Activated CD4-positive, alpha-beta T cell treated with anti-CD3 and anti-CD28 coated beads, Interleukin-2, Interleukin-6, amounts not matched to agents 100 ng/mL and 50 ng/mL, durations not matched to agents 16 hours and 8 hours (primary cell): Measurements from ENCODE around the gene NEMP2.
"Not testable (repeated sequence)": the region's sequence is repeated elsewhere in the genome, so short reads cannot be mapped to it uniquely, and the experiment has no call there.

Experiments used
- DNase-seq: peaks from one replicate; pipeline ENCODE4 v3.0.0-alpha.2; 2020

NEMP2 gene

GRCh38 chr2:190488516-190489233 lies 45.8 kb downstream of the NEMP2 start:
- no peak for DNase-seq

DNA sequence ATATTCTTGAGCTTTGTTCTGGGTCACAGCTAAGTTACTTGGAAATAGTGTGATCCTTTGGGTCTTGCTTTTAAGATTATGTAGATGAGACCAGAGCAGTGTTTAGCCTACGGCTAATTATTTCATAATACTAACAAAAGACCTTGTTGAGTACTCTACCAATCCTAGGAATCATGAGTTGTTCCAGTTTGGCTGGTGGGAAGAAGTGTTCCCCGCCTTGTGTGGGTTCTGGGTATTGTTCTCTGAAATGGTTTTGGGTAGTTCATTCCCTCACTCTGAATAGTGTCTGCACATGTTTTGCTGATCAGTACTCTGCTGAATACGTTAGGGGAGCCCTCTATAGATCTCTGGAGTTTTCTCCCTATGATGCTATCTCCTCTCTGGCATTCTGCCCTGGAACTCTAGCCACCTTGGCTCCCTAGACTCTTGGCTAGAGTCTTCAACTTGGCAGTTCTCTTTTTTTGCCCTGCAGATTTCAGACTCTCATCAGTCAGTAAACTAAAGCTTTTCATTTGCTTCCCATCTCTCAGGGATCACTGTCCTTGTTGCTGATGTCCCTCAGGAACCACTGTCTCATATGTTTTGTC lies 48.4 kb downstream of the NEMP2 start:
- no peak for DNase-seq

- DNase-seq, result no peak
Observed at GRCh38 chr2:190482451-190482850, 52.1 kb downstream of the NEMP2 start.

- DNase-seq, result no peak
Observed at GRCh38 chr2:190481339-190481738, 53.2 kb downstream of the NEMP2 start.

GRCh38 chr2:190478572-190479195 lies 55.8 kb downstream of the NEMP2 start:
- no peak for DNase-seq

DNA sequence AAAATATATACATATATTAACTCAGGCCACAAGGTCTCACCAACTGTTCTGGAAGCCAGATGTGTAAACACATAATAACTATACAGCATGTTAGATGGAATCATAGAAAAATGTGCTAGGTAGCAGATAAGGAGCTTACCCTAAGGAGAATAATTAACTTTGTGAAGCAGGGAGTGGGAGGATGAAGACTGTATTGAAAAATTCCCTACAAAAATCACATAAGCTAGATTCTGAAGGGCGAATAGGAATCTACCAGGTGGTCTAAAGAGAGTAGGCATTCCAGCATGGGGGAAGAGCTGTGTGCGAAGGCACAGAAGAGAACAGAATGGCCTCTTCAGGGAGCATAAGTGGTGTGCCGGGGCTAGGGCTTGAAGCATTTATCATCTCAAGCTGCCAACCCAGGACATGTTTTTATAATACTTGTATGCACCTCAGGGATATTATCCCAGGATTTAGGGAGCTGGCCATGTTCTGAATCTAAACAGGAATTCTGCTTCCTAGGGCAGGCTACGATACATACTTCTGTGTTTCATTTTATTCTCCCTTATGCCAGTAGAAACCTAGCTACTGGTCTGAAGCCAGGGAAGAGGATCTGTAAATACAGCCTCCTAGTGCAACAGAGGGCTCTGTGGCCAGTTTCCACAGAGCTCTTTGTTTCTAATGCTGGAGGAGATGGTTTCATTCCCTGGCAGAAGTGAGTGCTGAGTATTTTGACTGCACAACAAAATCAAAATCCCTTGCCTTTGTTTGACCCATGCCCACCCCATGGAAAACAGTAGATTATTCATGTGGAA lies 56.7 kb downstream of the NEMP2 start:
- no peak for DNase-seq

DNA sequence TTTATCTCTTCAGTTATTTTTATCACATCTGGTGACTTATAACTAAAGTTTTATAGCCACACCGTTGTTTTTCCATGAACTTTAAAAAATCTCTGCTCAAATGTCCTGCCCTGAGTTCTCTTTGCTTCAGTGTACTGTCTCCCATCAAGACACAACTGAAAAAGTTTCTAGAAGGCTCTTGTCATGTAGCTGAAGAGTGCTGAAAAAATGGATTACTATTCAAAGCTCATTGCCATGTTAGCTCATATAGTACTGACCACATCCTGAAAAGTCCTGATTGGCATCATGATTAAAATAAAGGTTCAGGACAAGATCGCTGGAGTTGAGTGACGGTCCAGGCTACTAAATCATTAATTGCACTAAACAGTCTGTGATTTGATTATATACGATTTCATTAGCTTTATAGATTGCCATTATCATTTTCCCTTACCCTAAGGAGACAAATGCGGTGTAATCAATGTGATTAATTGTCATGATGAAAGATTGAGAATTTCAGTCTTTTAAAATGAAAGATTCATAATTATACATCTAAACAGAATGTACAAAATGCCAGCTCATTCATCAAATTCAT lies 64.2 kb downstream of the NEMP2 start:
- no peak for DNase-seq

GRCh38 chr2:190469771-190470170 lies 64.8 kb downstream of the NEMP2 start:
- no peak for DNase-seq

DNA sequence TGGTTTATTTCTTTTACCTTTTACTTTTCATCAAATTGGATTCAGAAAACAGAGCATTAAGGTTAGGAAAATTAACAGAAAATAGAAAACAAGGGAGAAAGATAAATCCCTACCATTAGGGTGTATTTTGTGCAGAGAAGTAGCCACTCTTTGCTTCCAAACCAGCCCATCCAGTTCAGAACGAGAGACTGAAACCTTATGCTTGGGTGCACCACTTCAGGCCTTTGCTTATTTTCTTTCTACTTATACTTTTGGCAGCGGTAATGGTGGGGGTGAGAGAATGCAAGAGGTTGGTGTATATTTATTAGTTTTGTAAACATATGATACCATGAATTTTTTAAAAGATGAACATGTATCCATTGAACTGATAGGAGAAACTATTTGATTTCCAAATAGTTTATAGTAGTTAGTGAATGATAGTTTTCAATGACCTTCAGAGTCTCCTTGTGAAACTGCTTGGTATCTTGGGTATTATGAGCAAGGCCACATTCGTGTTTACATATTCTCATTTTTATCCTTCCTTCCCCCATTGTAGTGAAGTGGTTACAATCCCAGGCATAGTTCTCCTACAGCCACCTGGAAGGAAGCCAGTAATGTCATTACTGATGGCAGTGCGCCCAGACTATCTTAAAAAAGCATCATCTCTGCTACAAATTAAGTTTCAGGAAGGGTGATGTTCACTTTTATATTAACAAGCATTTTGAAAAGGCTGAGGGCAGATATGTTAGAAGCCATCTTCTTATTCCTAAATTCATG lies 65.5 kb downstream of the NEMP2 start:
- DNase-seq, result no peak

GRCh38 chr2:190468354-190468753 lies 66.2 kb downstream of the NEMP2 start:
- not testable (repeated sequence) for DNase-seq

GRCh38 chr2:190467575-190468083 lies 66.9 kb downstream of the NEMP2 start:
- no peak for DNase-seq

GRCh38 chr2:190466819-190467446 lies 67.6 kb downstream of the NEMP2 start:
- DNase-seq, result no peak

DNA sequence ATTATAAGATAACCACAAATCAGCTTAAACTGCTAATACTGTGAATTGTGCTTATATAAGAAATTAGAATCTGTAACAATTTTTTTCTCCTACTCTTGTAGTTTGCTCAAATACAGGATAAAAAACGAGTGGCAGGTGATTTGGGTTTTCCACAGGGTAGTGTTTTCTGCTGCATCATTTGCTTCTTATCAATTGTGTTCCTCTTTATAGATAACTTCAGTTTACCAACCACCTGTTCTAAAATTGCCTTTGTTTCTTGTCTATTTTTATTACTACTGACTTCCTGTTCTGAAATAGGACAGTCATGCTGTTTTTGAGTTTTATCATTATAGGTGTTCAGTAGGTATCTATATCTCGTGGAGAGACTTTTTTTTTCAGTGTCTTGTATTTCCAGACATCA lies 69.5 kb downstream of the NEMP2 start:
- DNase-seq, result no peak

GRCh38 chr2:190462611-190463010 lies 71.9 kb downstream of the NEMP2 start:
- DNase-seq, result no peak

DNA sequence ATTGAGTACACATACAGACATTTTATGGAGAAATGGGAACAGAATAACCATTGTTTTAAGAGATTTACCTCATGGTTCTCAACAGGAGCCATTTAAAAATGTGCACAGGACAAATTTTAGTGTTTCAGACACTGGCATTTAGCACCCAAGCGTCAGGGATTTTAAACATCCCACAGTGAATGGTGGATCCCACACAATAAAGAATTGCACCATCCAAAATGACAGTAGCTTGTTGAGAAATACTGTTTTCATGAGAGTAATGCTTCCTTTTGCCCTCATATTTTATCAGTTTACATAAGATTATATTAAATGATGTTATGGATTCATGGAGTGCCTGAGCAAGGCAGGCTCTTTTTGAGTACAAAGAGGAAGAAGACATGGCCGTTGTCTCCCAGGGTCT lies 72.3 kb downstream of the NEMP2 start:
- DNase-seq, result no peak

GRCh38 chr2:190460487-190460886 lies 74.0 kb downstream of the NEMP2 start:
- DNase-seq, result no peak

GRCh38 chr2:190459881-190460280 lies 74.6 kb downstream of the NEMP2 start:
- no peak for DNase-seq

DNA sequence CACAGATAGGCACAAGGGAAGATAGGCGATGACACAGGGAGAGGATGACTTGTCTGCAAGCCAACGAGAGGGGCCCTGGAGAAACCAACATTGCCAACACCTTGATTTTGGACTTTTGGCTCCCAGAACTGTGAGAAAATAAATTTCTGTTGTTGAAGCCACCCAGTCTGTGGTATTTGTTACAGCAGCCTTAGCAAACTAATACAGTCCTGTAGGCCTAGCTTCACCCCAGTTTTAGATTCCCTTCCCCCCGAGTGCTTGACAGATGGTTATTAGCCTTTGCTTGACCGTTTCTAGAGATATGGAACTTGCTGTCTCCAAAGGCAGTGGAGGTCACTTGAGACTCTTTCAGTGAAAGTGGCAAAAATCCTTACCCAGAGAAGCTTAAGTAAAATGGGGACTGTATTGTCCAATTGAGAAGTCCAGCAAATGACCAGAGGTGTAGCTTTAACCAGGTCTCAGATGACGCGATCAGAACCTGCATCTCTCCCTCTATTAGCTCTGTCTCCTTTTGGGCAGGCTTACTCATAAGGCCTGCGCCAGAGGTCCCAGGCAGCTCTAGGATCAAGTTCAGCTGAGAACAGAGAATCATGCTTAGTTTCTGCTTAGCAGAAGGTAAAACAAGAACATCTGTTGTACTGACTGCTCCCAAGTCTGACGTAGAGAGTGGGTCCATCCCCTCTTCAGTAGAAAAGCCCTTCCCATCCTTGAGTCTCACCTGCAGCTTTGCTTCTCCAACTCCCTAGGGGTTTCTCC lies 76.0 kb downstream of the NEMP2 start:
- DNase-seq, result no peak

DNA sequence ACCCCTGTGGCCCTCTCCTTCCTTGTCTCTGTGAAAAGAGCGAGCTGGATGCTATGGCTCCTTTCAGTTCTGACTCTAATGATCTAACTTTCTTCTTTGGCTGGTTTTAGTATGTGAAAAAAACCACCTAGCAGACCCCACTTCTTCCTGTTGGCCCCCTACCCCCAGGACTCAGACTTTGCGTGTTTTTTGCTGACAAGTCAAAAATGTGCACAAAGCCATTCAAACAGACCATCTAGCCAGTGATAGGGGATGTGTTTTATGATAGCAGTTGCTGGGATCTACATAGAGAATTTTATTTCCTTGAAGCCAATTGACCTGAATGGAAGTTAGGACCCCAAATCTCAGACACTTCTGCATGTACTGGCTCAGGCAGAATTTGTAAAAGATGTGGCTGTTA lies 77.3 kb downstream of the NEMP2 start:
- DNase-seq, result no peak

- DNase-seq, result no peak
Observed at GRCh38 chr2:190456833-190457232, 77.7 kb downstream of the NEMP2 start.
